SK-N-SH (cell line): ENCODE results near the gene UTP18.

ENCODE experiments used
- CHD2 ChIP-seq: fragments of 150-350 bp; IDR thresholded peaks from 2 replicates; pipeline ENCODE4 v1.6.1; 2018; ENCODE audit warnings: low read length; ENCODE audit not compliant: partially characterized antibody
- POLR2AphosphoS5 ChIP-seq: IDR thresholded peaks from 2 replicates; pipeline ENCODE4 v1.6.1; 2012; ENCODE audit warnings: low read depth, low read length
- TF ChIP-seq, protein P1 (sequence below): IDR thresholded peaks from 2 replicates; pipeline ENCODE4 v1.4.0; 2012; ENCODE audit warnings: low read depth
- TF ChIP-seq, protein P2 (sequence below): fragments of 200-600 bp; sonication (generic); IDR thresholded peaks from 2 replicates; pipeline ENCODE4 v1.6.1; 2017; ENCODE audit warnings: antibody characterized with exemption, mild to moderate bottlenecking, moderate library complexity

DNA sequence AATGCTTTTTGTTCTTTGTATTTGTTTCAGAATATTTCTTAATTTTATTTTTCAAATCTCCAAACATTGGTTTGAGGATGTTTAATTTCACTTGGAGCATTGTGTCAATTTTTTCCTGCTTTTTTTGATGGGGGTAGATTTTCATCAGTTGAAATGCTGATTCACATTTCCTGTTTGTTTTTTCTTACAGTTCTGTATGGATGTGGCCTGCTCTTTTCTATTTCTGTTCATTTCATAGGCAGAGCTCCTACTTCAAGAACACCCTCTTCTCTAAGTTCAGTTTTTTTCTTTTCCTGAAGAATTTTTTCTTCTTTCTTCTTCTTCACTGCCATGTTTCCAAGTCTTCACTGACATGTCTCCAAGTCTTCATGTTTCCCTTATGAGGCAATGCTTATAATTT is 9.3 kb upstream of the UTP18 start:
- TF ChIP-seq, protein P1, sequence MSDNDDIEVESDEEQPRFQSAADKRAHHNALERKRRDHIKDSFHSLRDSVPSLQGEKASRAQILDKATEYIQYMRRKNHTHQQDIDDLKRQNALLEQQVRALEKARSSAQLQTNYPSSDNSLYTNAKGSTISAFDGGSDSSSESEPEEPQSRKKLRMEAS = no peak
- TF ChIP-seq, protein P2, sequence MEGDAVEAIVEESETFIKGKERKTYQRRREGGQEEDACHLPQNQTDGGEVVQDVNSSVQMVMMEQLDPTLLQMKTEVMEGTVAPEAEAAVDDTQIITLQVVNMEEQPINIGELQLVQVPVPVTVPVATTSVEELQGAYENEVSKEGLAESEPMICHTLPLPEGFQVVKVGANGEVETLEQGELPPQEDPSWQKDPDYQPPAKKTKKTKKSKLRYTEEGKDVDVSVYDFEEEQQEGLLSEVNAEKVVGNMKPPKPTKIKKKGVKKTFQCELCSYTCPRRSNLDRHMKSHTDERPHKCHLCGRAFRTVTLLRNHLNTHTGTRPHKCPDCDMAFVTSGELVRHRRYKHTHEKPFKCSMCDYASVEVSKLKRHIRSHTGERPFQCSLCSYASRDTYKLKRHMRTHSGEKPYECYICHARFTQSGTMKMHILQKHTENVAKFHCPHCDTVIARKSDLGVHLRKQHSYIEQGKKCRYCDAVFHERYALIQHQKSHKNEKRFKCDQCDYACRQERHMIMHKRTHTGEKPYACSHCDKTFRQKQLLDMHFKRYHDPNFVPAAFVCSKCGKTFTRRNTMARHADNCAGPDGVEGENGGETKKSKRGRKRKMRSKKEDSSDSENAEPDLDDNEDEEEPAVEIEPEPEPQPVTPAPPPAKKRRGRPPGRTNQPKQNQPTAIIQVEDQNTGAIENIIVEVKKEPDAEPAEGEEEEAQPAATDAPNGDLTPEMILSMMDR = no peak
- TF ChIP-seq POLR2AphosphoS5 (no peak), CHD2 (no peak)
